NB4 (cell line): Measurements from ENCODE around the gene ARID3A.

ENCODE experiments used
- POLR2A ChIP-seq: IDR thresholded peaks from 2 replicates; pipeline ENCODE4 v1.6.1; 2011; ENCODE audit warnings: mild to moderate bottlenecking; ENCODE audit not compliant: insufficient read length; ENCODE audit errors: extremely low read depth
- TF ChIP-seq, protein P1 (sequence below): IDR thresholded peaks from one replicate; pipeline ENCODE4 v1.5.1; 2012; ENCODE audit warnings: low read depth, low read length

DNA sequence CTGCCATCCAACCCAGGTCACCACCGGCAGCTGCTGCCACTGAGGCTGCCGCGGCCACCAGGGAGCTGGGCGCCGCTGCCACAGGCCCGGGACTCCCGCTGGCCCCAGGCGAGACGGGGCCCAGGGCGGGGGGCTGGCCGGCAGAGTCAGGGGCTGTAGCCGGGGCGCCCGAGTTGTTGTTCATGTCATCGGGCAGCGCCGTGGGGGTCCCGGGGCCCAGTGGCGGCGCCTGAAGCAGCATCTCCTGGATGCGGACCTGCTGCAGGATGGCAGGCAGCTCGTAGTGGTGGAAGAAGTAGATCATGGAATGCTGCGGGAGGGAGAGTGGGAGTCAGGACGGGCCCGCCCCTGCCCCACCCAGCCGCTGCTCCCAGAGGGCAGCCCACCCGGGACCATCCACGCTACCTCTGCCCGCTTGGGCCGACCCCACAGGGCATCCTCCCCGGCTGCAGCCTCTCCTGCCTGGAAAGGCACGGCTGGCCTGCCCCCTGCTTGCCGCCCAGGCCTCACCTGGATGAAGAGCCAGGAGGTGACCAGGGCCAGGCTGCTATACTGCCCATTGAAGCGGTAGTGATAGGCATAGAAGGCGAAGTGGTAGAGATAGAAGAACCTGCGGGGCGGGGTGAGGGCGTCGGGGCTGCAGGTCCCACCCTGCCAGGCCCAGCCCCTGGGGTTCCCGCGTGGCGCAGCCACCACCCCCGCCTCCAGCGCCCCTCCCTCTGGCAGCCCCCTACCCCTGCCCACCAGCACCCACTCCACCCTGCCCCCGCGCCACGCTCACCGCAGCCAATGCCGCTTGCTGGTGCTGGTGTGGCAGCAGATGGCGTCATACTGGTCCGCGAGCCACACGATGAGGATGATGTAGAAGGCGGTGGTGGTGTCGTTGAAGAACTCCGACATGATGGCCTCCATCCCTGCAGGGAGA lies 85.0 kb downstream of the ARID3A start:
- TF ChIP-seq, protein P1, sequence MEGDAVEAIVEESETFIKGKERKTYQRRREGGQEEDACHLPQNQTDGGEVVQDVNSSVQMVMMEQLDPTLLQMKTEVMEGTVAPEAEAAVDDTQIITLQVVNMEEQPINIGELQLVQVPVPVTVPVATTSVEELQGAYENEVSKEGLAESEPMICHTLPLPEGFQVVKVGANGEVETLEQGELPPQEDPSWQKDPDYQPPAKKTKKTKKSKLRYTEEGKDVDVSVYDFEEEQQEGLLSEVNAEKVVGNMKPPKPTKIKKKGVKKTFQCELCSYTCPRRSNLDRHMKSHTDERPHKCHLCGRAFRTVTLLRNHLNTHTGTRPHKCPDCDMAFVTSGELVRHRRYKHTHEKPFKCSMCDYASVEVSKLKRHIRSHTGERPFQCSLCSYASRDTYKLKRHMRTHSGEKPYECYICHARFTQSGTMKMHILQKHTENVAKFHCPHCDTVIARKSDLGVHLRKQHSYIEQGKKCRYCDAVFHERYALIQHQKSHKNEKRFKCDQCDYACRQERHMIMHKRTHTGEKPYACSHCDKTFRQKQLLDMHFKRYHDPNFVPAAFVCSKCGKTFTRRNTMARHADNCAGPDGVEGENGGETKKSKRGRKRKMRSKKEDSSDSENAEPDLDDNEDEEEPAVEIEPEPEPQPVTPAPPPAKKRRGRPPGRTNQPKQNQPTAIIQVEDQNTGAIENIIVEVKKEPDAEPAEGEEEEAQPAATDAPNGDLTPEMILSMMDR, result no peak
- TF ChIP-seq POLR2A, result no peak
